GM12878 (cell line): ENCODE data around the gene USO1. TPM values are rescaled to one million over a fixed set of nuclear protein-coding genes. Genes with fewer than 3 reads are reported as not detected.

Experiments used
- ATAC-seq: fragments of 200-7000 bp; cut with Tn5 transposase; 3 replicates; pipeline ENCODE4 v1.9.1; 2020; ENCODE audit warnings: mild to moderate bottlenecking, moderate library complexity
- BruUV-seq: library from RNA; stranded (reverse); fragments of 400-500 nt; replicated peaks from 2 replicates; lab custom pipeline; 2021; lab: Mats Ljungman, UMichigan
- CTCF ChIA-PET: fragments of 300-600 bp; sonication (Branson Sonifier 250); formaldehyde crosslinking; extraction: SDS; loops from one replicate; lab custom pipeline; 2021; ENCODE audit warnings: inconsistent platforms; lab: Yijun Ruan, JAX
- POLR2A ChIA-PET: fragments of 350-600 bp; formaldehyde crosslinking; extraction: SDS; loops from one replicate; lab custom pipeline; 2021; ENCODE audit warnings: inconsistent platforms; lab: Charles Lee
- RAD21 ChIA-PET: fragments of 300-600 bp; sonication (Branson Sonifier 250); formaldehyde crosslinking; loops from one replicate; lab custom pipeline; 2023; ENCODE audit warnings: antibody characterized with exemption; ENCODE audit not compliant: unreplicated experiment; lab: Charles Lee
- SMC1A ChIA-PET: fragments of 300-600 bp; sonication (Branson Sonifier 250); formaldehyde crosslinking; loops from one replicate; lab custom pipeline; 2023; ENCODE audit not compliant: unreplicated experiment, uncharacterized antibody; lab: Charles Lee
- DNase-seq: peaks from one replicate; pipeline ENCODE4 v3.0.0-alpha.2; 2011; ENCODE audit warnings: low read depth, low spot score
- FAIRE-seq: peaks from 3 replicates; lab custom pipeline; 2011; peaks lifted over from hg19 to GRCh38; lab: Jason Lieb, UNC
- H2AFZ ChIP-seq: 2 replicates; pipeline ENCODE4 v1.6.0; 2011; ENCODE audit warnings: low read depth, low read length, control low read depth; ENCODE audit not compliant: control insufficient read depth
- H3K27ac ChIP-seq: 2 replicates; pipeline ENCODE4 v1.5.1; 2011; ENCODE audit warnings: control low read depth; ENCODE audit not compliant: control insufficient read depth, insufficient read depth
- H3K27me3 ChIP-seq, 2 experiments: replicated peaks in 1 of 2; 2 replicates each; pipeline versions ENCODE4 v1.6.0 to v1.6.1; 2011; ENCODE audit warnings: low read length in 1 of 2; ENCODE audit not compliant: control insufficient read depth in 2 of 2, insufficient read depth in 2 of 2
- H3K36me3 ChIP-seq, 2 experiments: 2 replicates each; pipeline ENCODE4 v1.5.1; 2011; ENCODE audit warnings: low read length in 1 of 2; ENCODE audit not compliant: control insufficient read depth in 2 of 2, insufficient read depth in 2 of 2
- H3K4me1 ChIP-seq: 2 replicates; pipeline ENCODE4 v1.6.1; 2011; ENCODE audit warnings: mild to moderate bottlenecking, low read length, moderate library complexity, mixed read lengths; ENCODE audit not compliant: control insufficient read depth, insufficient read depth
- H3K4me2 ChIP-seq: 2 replicates; pipeline ENCODE4 v1.6.0; 2011; ENCODE audit warnings: control low read depth; ENCODE audit not compliant: control insufficient read depth, insufficient read depth
- H3K4me3 ChIP-seq: fragments of 200-600 bp; sonication (generic); 2 replicates; pipeline ENCODE4 v1.5.1; 2016
- H3K79me2 ChIP-seq: 2 replicates; pipeline ENCODE4 v1.6.0; 2011; ENCODE audit warnings: low read length; ENCODE audit not compliant: control insufficient read depth, insufficient read depth
- H3K9ac ChIP-seq: 2 replicates; pipeline ENCODE4 v1.8.0; 2011; ENCODE audit warnings: low read length, control low read depth, mixed read lengths; ENCODE audit not compliant: control insufficient read depth, insufficient read depth
- H3K9me3 ChIP-seq: replicated peaks from 3 replicates; pipeline ENCODE4 v1.5.1; 2011; ENCODE audit warnings: mild to moderate bottlenecking, low read length; ENCODE audit not compliant: control insufficient read depth, insufficient read depth
- H4K20me1 ChIP-seq: 2 replicates; pipeline ENCODE4 v1.6.0; 2011; ENCODE audit not compliant: control insufficient read depth, insufficient read depth
- FOS ChIP-seq: IDR thresholded peaks from 3 replicates; pipeline ENCODE4 v1.6.1; 2011; ENCODE audit warnings: borderline replicate concordance; ENCODE audit not compliant: insufficient read length; ENCODE audit errors: extremely low read depth
- HDAC2 ChIP-seq: fragments of 200-600 bp; sonication (generic); IDR thresholded peaks from 2 replicates; pipeline ENCODE4 v1.6.1; 2017
- KAT2A ChIP-seq: conservative IDR thresholded peaks from 2 replicates; pipeline ENCODE4 v1.6.1; 2011; ENCODE audit warnings: low read depth, low read length; ENCODE audit not compliant: control insufficient read depth
- MEF2A ChIP-seq: IDR thresholded peaks from 2 replicates; pipeline ENCODE4 v1.6.1; 2011; ENCODE audit warnings: low read depth, mild to moderate bottlenecking, low read length, moderate library complexity; ENCODE audit not compliant: insufficient read depth
- MYB ChIP-seq: fragments of 150-350 bp; IDR thresholded peaks from 2 replicates; pipeline ENCODE4 v1.6.1; 2014; ENCODE audit warnings: mild to moderate bottlenecking, low read depth, low read length, borderline replicate concordance
- MYC ChIP-seq: IDR thresholded peaks from 2 replicates; pipeline ENCODE4 v1.6.1; 2011; ENCODE audit warnings: mild to moderate bottlenecking, low read length, moderate library complexity, inconsistent platforms; ENCODE audit not compliant: insufficient read depth, insufficient replicate concordance, insufficient read length, severe bottlenecking
- PAX5 ChIP-seq: IDR thresholded peaks from 2 replicates; pipeline ENCODE4 v1.6.1; 2011; ENCODE audit warnings: low read depth, low read length, borderline replicate concordance
- POLR2AphosphoS2 ChIP-seq: IDR thresholded peaks from 2 replicates; pipeline ENCODE4 v1.6.1; 2011; ENCODE audit warnings: low read depth, mild to moderate bottlenecking, low read length, improper control_type of control experiment, moderate library complexity
- RUNX3 ChIP-seq: IDR thresholded peaks from 2 replicates; pipeline ENCODE4 v1.6.1; 2012; ENCODE audit warnings: low read length, inconsistent platforms
- SPI1 ChIP-seq: IDR thresholded peaks from 2 replicates; pipeline ENCODE4 v1.6.1; 2011; ENCODE audit warnings: low read depth, mild to moderate bottlenecking, low read length, moderate library complexity, borderline replicate concordance; ENCODE audit not compliant: insufficient read depth
- SUPT20H ChIP-seq: IDR thresholded peaks from 2 replicates; pipeline ENCODE4 v1.6.1; 2011; ENCODE audit warnings: low read depth, mild to moderate bottlenecking, low read length, moderate library complexity, borderline replicate concordance; ENCODE audit not compliant: control insufficient read depth
- YBX1 ChIP-seq: fragments of 450-650 bp; IDR thresholded peaks from 2 replicates; pipeline ENCODE4 v1.6.1; 2016; ENCODE audit warnings: antibody characterized with exemption
- ZNF384 ChIP-seq: IDR thresholded peaks from 2 replicates; pipeline ENCODE4 v1.6.1; 2012; ENCODE audit warnings: low read depth, mild to moderate bottlenecking, low read length, improper control_type of control experiment, borderline replicate concordance
- ZNF622 ChIP-seq: fragments of 450-650 bp; IDR thresholded peaks from 2 replicates; pipeline ENCODE4 v1.6.1; 2017; ENCODE audit warnings: mild to moderate bottlenecking, inconsistent platforms
- WGBS: methylation state at CpG from one replicate; pipeline ENCODE4 v1.1.6; 2016; ENCODE audit warnings: low lambda C conversion rate; ENCODE audit not compliant: insufficient replicate concordance, insufficient coverage; ENCODE audit errors: missing lambda C conversion rate; 5-methylcytosine and 5-hydroxymethylcytosine counted together
- in situ Hi-C: fragments of 300-500 bp; cut with MboI; formaldehyde crosslinking; loops from 9 replicates; pipeline ENCODE4 v1.14.3; 2018; ENCODE audit warnings: mixed read lengths
- intact Hi-C: fragments of 100-400 bp; cut with micrococcal nuclease; formaldehyde crosslinking; loops from one replicate; pipeline ENCODE4 v1.14.2; 2022; ENCODE audit not compliant: unreplicated experiment
- polyA plus RNA-seq, 11 experiments: library from polyadenylated mRNA; depleted of rRNA in 4 of 11; unstranded in 6 of 11; stranded (reverse) in 5 of 11; fragments of >200 nt; fragmentation: Nextera tagmentation in 4 of 11; fragmentation: Illumina TruSeq in 1 of 11; extraction: Ambion mirVana in 4 of 11; extraction: Trizol in 1 of 11; gene quantifications; 1 replicate in 1 of 11; 2 replicates in 10 of 11; pipeline versions ENCODE4 v1.2.1 to v1.2.3, GENCODE V29; 2011 to 2016; ENCODE audit warnings: inconsistent platforms in 2 of 11, missing spikeins in 2 of 11, low read depth in 1 of 11
- total RNA-seq, 4 experiments: library from RNA; depleted of rRNA in 3 of 4; stranded (reverse); fragments of >200 nt in 3 of 4; fragmentation: Illumina TruSeq in 1 of 4; extraction: Trizol in 1 of 4; gene quantifications; 2 replicates each; pipeline versions ENCODE4 v1.2.1 to v1.2.3, GENCODE V29; 2013 to 2021
- TF ChIP-seq, protein P1 (sequence below): fragments of 450-650 bp; IDR thresholded peaks from 2 replicates; pipeline ENCODE4 v1.6.1; 2017; ENCODE audit warnings: mild to moderate bottlenecking, low read depth, inconsistent platforms; ENCODE audit not compliant: poor library complexity, severe bottlenecking
- TF ChIP-seq, protein P2 (sequence below): fragments of 450-650 bp; conservative IDR thresholded peaks from 2 replicates; pipeline ENCODE4 v1.6.1; 2017; ENCODE audit warnings: mild to moderate bottlenecking, moderate library complexity
- TF ChIP-seq, protein P3 (sequence below): fragments of 150-350 bp; IDR thresholded peaks from 2 replicates; pipeline ENCODE4 v1.6.1; 2016; ENCODE audit warnings: low read depth, low read length

The USO1 gene
- total and polyA plus RNA-seq, 10 of the 15 experiments (the other 5 are each of a cell fraction or from before 2014, with no cell fraction given) = 19.4 to 79.7 (median 59.6) TPM

DNA sequence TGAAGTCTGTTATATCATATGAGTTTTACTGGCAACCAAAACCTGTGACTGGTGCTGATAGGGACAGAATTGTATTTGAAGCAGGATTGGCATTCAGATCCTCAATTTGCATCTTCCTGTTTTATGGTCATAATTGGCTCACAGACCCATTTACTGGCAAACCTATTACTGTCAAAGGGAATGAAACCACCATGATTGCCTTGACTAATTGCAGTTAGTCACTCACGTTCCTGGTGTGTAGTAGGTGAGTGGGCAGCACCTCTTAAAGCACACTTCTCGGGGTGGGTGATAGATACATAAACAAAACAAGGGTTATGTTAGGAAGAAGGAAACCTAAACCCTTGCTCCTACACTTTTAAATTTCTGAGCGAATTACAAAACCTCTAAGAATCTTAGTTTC, 96.8 kb downstream of the USO1 start:
- TF ChIP-seq, protein P1, sequence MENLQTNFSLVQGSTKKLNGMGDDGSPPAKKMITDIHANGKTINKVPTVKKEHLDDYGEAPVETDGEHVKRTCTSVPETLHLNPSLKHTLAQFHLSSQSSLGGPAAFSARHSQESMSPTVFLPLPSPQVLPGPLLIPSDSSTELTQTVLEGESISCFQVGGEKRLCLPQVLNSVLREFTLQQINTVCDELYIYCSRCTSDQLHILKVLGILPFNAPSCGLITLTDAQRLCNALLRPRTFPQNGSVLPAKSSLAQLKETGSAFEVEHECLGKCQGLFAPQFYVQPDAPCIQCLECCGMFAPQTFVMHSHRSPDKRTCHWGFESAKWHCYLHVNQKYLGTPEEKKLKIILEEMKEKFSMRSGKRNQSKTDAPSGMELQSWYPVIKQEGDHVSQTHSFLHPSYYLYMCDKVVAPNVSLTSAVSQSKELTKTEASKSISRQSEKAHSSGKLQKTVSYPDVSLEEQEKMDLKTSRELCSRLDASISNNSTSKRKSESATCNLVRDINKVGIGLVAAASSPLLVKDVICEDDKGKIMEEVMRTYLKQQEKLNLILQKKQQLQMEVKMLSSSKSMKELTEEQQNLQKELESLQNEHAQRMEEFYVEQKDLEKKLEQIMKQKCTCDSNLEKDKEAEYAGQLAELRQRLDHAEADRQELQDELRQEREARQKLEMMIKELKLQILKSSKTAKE = no peak
- TF ChIP-seq HDAC2 (no peak), ZNF622 (no peak), SUPT20H (no peak), PAX5 (no peak), RUNX3 (no peak), KAT2A (no peak), YBX1 (no peak), MYB (no peak), SPI1 (no peak), ZNF384 (no peak), FOS (no peak), MYC (no peak), POLR2AphosphoS2 (no peak), MEF2A (no peak)
- TF ChIP-seq, protein P2, sequence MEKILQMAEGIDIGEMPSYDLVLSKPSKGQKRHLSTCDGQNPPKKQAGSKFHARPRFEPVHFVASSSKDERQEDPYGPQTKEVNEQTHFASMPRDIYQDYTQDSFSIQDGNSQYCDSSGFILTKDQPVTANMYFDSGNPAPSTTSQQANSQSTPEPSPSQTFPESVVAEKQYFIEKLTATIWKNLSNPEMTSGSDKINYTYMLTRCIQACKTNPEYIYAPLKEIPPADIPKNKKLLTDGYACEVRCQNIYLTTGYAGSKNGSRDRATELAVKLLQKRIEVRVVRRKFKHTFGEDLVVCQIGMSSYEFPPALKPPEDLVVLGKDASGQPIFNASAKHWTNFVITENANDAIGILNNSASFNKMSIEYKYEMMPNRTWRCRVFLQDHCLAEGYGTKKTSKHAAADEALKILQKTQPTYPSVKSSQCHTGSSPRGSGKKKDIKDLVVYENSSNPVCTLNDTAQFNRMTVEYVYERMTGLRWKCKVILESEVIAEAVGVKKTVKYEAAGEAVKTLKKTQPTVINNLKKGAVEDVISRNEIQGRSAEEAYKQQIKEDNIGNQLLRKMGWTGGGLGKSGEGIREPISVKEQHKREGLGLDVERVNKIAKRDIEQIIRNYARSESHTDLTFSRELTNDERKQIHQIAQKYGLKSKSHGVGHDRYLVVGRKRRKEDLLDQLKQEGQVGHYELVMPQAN = no peak
- TF ChIP-seq, protein P3, sequence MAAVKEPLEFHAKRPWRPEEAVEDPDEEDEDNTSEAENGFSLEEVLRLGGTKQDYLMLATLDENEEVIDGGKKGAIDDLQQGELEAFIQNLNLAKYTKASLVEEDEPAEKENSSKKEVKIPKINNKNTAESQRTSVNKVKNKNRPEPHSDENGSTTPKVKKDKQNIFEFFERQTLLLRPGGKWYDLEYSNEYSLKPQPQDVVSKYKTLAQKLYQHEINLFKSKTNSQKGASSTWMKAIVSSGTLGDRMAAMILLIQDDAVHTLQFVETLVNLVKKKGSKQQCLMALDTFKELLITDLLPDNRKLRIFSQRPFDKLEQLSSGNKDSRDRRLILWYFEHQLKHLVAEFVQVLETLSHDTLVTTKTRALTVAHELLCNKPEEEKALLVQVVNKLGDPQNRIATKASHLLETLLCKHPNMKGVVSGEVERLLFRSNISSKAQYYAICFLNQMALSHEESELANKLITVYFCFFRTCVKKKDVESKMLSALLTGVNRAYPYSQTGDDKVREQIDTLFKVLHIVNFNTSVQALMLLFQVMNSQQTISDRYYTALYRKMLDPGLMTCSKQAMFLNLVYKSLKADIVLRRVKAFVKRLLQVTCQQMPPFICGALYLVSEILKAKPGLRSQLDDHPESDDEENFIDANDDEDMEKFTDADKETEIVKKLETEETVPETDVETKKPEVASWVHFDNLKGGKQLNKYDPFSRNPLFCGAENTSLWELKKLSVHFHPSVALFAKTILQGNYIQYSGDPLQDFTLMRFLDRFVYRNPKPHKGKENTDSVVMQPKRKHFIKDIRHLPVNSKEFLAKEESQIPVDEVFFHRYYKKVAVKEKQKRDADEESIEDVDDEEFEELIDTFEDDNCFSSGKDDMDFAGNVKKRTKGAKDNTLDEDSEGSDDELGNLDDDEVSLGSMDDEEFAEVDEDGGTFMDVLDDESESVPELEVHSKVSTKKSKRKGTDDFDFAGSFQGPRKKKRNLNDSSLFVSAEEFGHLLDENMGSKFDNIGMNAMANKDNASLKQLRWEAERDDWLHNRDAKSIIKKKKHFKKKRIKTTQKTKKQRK = no peak
- H3K4me2 ChIP-seq = no peak overlapping the region
- H3K27me3 ChIP-seq = no peaks in the 10 kb centered on the region
- no peaks in the 10 kb centered on the region for H3K79me2 ChIP-seq
- H3K9ac ChIP-seq = no peak overlapping the region
- no peak overlapping the region for H2AFZ ChIP-seq
- intact Hi-C loops (no loop called here), in situ Hi-C loops (no loop called here)
- DNase-seq (no peak), FAIRE-seq (no peak), ATAC-seq (no peak)
- H4K20me1 ChIP-seq = no peaks in the 10 kb centered on the region
- H3K4me1 ChIP-seq = no peaks in the 10 kb centered on the region
- 37% methylated on average over 3 of the region's 3 CpGs for WGBS
- H3K27ac ChIP-seq = no peak overlapping the region
- H3K36me3 ChIP-seq = no peaks in the 10 kb centered on the region
- H3K9me3 ChIP-seq = no peaks in the 10 kb centered on the region
- RAD21 ChIA-PET = no interaction called here
- POLR2A ChIA-PET = no interaction called here
- BruUV-seq = no TSS peak
- SMC1A ChIA-PET = interaction anchor here (1.2 kb wide), 1 partner anchor 254 kb away, joined by 3 read pairs; no protein-coding TSS in a partner anchor
- CTCF ChIA-PET = interaction anchor here (0.6 kb wide), 1 partner anchor 1160 kb away, joined by 3 read pairs; no protein-coding TSS in a partner anchor
- H3K4me3 ChIP-seq = no peak overlapping the region
